Sigmoid colon (tissue), 7 donors: ENCODE data around the gene CPA3. TPM values are rescaled to one million over a fixed set of nuclear protein-coding genes. Genes with fewer than 3 reads are reported as not detected.

Experiments
- DNase-seq: peaks from one replicate; pipeline ENCODE4 v3.0.0-alpha.2; 2019
- H3K27ac ChIP-seq, 4 donors: fragments of 200-600 bp; sonication (generic); one replicate each; pipeline ENCODE4 v1.5.1; 2016 to 2019; ENCODE audit warnings: mild to moderate bottlenecking in 1 of 4
- H3K27me3 ChIP-seq, 3 donors: fragments of 200-600 bp; sonication (generic); one replicate each; pipeline ENCODE4 v1.5.1; 2019; ENCODE audit warnings: mild to moderate bottlenecking in 1 of 3
- H3K36me3 ChIP-seq, 4 donors: fragments of 200-600 bp; sonication (generic); one replicate each; pipeline ENCODE4 v1.5.1; 2016 to 2019
- H3K4me1 ChIP-seq, 4 donors: fragments of 200-600 bp; sonication (generic); one replicate each; pipeline ENCODE4 v1.5.1; 2017 to 2019
- H3K4me3 ChIP-seq, 4 donors: fragments of 200-600 bp; sonication (generic); one replicate each; pipeline ENCODE4 v1.5.1; 2017 to 2019; ENCODE audit warnings: mild to moderate bottlenecking in 2 of 4, moderate library complexity in 1 of 4
- H3K9me3 ChIP-seq, 4 donors: fragments of 200-600 bp in 3 of 4; sonication (generic) in 3 of 4; one replicate each; pipeline versions ENCODE4 v1.5.1 to v1.6.1; 2013 to 2019
- EP300 ChIP-seq, 4 donors: sonication (generic); formaldehyde crosslinking; IDR thresholded peaks; one replicate each; pipeline ENCODE4 v1.6.1; 2017; ENCODE audit warnings: antibody characterized with exemption in 4 of 4
- POLR2A ChIP-seq, 2 donors: fragments of 450-650 bp; IDR thresholded peaks; one replicate each; pipeline ENCODE4 v1.6.1; 2016; ENCODE audit warnings: antibody characterized with exemption in 2 of 2, mild to moderate bottlenecking in 2 of 2, moderate library complexity in 2 of 2
- POLR2AphosphoS5 ChIP-seq, 4 donors: sonication (generic); formaldehyde crosslinking; IDR thresholded peaks; one replicate each; pipeline ENCODE4 v1.6.1; 2017; ENCODE audit warnings: antibody characterized with exemption in 4 of 4
- WGBS, 2 donors: extraction: QIAGEN DNeasy Blood & Tissue Kit; methylation state at CpG; one replicate each; pipeline ENCODE4 v1.1.7; 2013; 5-methylcytosine and 5-hydroxymethylcytosine counted together
- intact Hi-C: fragments of 100-400 bp; cut with DNase I; formaldehyde crosslinking; loops from one replicate; pipeline ENCODE4 v1.15.1; 2023
- polyA plus RNA-seq, 3 donors: library from polyadenylated mRNA; stranded (reverse); fragments of 200-250 nt; gene quantifications; one replicate each; pipeline ENCODE4 v1.2.3, GENCODE V29; 2013
- total RNA-seq, 4 donors: library from RNA; depleted of rRNA; stranded (reverse); fragments of >200 nt; gene quantifications; one replicate each; pipeline ENCODE4 v1.1.0, GENCODE V29; 2016
- TF ChIP-seq, protein P1 (sequence below), 4 experiments: fragments of 450-650 bp in 3 of 4; fragments of 200-600 bp in 1 of 4; IDR thresholded peaks; one replicate each; pipeline ENCODE4 v1.5.1; 2016 to 2019; ENCODE audit warnings: antibody characterized with exemption in 4 of 4, mild to moderate bottlenecking in 3 of 4, moderate library complexity in 2 of 4
- donor health status: healthy with polysubstance abuse.
- donor health status: Bipolar disorder and iron deficiency.
- donor health status: healthy.

Gene CPA3
- total and polyA plus RNA-seq, 7 donors = 1.1 to 15.7 (median 3.0) TPM

DNA sequence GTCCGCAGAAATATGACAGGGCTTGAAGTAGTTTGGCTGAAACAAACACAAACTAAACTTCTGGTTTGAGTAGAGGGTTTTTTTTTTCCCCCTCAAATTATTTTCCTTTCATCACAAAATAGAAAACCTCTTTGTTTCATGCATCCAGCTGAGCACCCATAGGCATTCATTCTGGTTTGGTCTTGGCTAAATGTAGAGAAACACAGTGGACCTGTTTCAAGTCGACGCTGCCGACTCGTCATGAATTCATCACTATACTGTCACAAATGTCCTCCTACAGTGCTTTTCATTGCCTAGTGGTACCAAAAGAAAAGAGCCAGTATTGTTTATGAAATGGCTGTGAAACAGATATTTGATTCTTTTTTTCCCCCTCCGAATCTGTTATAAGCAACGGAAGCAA, 73.8 kb downstream of the CPA3 start:
- intact Hi-C loops = no loop called here
- Histone ChIP-seq H3K36me3 (no peaks in the 10 kb centered on the region), H3K4me3 (no peak overlapping the region), H3K27ac (no peak overlapping the region), H3K9me3 (no peaks in the 10 kb centered on the region), H3K4me1 (peaks cover 0 to 6% (median 3%) of the 10 kb centered on the region in 4 donors), H3K27me3 (no peaks in the 10 kb centered on the region)
- WGBS, 2 donors = 87 to 93% methylated on average over 7 of the region's 7 CpGs
- TF ChIP-seq POLR2A (IDR thresholded peaks at IDR 0.05) (no peak), POLR2AphosphoS5 (IDR thresholded peaks at IDR 0.05) (no peak), EP300 (IDR thresholded peaks at IDR 0.05) (no peak)
- no peak for DNase-seq

DNA sequence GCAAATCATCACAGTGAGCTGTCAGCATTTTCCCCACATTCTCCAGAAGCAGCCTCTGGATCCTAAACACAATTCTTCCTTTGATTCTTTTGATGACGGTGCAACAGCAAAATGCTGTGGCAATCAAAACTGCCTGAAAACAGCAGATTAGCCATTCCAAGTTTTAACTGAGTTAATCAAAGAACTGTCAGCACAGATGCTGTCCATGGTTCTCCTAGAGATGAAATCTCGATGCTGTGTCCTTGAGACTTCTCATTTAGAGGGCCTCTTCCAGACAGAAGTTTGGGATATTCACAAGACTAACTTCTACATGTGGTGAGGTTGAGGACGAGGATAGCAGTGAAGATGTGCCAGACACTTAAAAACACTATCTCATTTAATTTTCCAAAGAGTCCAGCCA, 75.9 kb downstream of the CPA3 start:
- H3K27me3 ChIP-seq = no peaks in the 10 kb centered on the region
- TF ChIP-seq POLR2AphosphoS5 (IDR thresholded peaks at IDR 0.05) = no peak
- no peak for TF ChIP-seq POLR2A (IDR thresholded peaks at IDR 0.05)
- no peak for TF ChIP-seq EP300 (IDR thresholded peaks at IDR 0.05)
- TF ChIP-seq, protein P1, sequence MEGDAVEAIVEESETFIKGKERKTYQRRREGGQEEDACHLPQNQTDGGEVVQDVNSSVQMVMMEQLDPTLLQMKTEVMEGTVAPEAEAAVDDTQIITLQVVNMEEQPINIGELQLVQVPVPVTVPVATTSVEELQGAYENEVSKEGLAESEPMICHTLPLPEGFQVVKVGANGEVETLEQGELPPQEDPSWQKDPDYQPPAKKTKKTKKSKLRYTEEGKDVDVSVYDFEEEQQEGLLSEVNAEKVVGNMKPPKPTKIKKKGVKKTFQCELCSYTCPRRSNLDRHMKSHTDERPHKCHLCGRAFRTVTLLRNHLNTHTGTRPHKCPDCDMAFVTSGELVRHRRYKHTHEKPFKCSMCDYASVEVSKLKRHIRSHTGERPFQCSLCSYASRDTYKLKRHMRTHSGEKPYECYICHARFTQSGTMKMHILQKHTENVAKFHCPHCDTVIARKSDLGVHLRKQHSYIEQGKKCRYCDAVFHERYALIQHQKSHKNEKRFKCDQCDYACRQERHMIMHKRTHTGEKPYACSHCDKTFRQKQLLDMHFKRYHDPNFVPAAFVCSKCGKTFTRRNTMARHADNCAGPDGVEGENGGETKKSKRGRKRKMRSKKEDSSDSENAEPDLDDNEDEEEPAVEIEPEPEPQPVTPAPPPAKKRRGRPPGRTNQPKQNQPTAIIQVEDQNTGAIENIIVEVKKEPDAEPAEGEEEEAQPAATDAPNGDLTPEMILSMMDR (IDR thresholded peaks at IDR 0.05) = no peak
- H3K36me3 ChIP-seq = no peaks in the 10 kb centered on the region
- 73 to 79% methylated on average over 3 of the region's 3 CpGs for WGBS, 2 donors
- peaks cover 0 to 6% (median 3%) of the 10 kb centered on the region in 4 donors for H3K4me1 ChIP-seq
- DNase-seq = no peak
- no peak overlapping the region for H3K4me3 ChIP-seq
- H3K9me3 ChIP-seq = no peaks in the 10 kb centered on the region
- intact Hi-C loops = no loop called here
- H3K27ac ChIP-seq = no peak overlapping the region

DNA sequence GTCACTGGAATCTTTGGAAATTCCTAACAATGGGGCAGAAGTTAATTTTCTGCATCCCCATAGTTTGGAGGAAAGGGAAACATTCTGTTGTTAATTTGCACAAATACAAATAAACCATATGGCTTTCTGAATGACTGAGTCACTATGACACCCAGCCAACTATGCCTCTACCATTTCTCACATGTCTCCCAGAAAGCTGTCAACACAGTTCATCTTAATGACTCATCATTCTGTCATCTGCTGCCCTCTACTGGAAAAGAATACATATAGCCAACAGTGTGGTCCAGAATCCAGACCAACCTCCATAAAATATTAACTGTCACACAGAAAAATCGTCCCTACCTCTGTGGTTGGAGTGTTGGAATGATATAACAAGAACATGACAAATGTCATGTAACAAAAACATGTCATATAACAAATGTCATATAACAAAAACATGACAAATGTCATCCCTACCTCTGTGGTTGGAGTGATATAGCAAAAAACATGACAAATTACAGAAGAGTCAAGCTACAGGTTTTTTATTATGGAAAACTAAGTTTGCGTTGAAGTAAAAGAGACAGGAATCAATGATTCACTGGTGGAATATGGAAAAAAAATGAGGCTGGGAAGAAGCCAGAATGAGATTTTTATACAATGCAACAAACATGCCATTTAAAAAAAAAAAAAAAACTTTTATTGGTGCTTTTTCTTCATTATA, 78.6 kb downstream of the CPA3 start:
- Histone ChIP-seq H3K27me3 (no peaks in the 10 kb centered on the region), H3K9me3 (no peaks in the 10 kb centered on the region), H3K27ac (no peak overlapping the region), H3K4me3 (no peak overlapping the region), H3K36me3 (no peaks in the 10 kb centered on the region), H3K4me1 (peaks cover 0 to 26% (median 11%) of the 10 kb centered on the region in 4 donors)
- intact Hi-C loops = loop anchor here (2.0 kb wide), 1 partner anchor 83 kb away; no protein-coding TSS in a partner anchor
- 32 to 42% methylated on average over 2 of the region's 2 CpGs for WGBS, 2 donors
- no peak for DNase-seq
- TF ChIP-seq, protein P1 (IDR thresholded peaks at IDR 0.05) = peak in 3 of 4 experiments; percentile 60 to 66 (median 65)
- no peak for TF ChIP-seq POLR2A (IDR thresholded peaks at IDR 0.05)

DNA sequence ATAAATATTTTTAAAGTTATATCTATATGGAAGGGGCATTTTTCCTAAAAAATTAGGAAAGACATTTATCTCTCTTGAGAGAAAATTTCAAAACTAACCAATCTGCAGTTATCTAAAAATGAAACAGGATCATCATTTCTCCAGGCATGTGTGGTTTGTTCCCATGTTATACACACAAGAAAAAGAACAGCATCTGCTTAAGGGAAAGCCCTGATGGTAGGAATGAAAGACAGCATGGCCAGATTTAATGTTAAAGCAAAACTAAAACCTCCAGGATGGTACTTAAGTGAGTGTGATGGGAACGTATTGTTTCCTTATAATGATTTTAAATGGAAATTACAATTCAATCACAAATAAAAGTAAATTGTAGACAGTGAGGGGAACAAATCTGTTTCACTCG, 80.0 kb downstream of the CPA3 start:
- Histone ChIP-seq H3K4me1 (peaks cover 0 to 39% (median 17%) of the 10 kb centered on the region in 4 donors), H3K4me3 (no peak overlapping the region), H3K27me3 (no peaks in the 10 kb centered on the region), H3K27ac (no peak overlapping the region), H3K9me3 (no peaks in the 10 kb centered on the region), H3K36me3 (no peaks in the 10 kb centered on the region)
- intact Hi-C loops = loop anchor here (5.0 kb wide), 3 partner anchors 228 to 638 kb away; no protein-coding TSS in a partner anchor
- TF ChIP-seq, protein P1 (IDR thresholded peaks at IDR 0.05) = no peak
- TF ChIP-seq POLR2A (IDR thresholded peaks at IDR 0.05) = no peak
- no peak for DNase-seq
- 87 to 89% methylated on average over 2 of the region's 2 CpGs for WGBS, 2 donors

Other genes starting within 250 kb of the CPA3 start
- gene AGTR1, start 167.4 kb upstream of the CPA3 start, total RNA-seq = 10 to 100 TPM; 38.4 to 77.8 (median 51.6) TPM
- gene AGTR1, start 167.4 kb upstream of the CPA3 start, polyA plus RNA-seq = 1 to 10 TPM in 2 of 3 donors, not detected in 1; 1.2 to 2.0 TPM
- gene CPB1, start 37.5 kb upstream of the CPA3 start, total RNA-seq = 1 to 10 TPM in 1 of 4 donors, not detected in 3; 1.7 TPM
- gene CPB1, start 37.5 kb upstream of the CPA3 start, polyA plus RNA-seq = 10 to 100 TPM in 1 of 3 donors, 1 to 10 TPM in 1, under 1 TPM in 1; 0.22 to 11.4 (median 2.3) TPM
- 100 to 1,000 TPM; 142 to 213 (median 186) TPM for gene GYG1, start 126.2 kb downstream of the CPA3 start, total RNA-seq
- gene GYG1, start 126.2 kb downstream of the CPA3 start, polyA plus RNA-seq = 10 to 100 TPM; 31.8 to 36.0 (median 34.7) TPM
- 10 to 100 TPM; 24.4 to 43.9 (median 29.9) TPM for gene HLTF, start 221.2 kb downstream of the CPA3 start, total RNA-seq
- 1 to 10 TPM; 1.8 to 6.4 (median 3.5) TPM for gene HLTF, start 221.2 kb downstream of the CPA3 start, polyA plus RNA-seq